ENCODE data around the gene UBN2.

Gene UBN2

DNA sequence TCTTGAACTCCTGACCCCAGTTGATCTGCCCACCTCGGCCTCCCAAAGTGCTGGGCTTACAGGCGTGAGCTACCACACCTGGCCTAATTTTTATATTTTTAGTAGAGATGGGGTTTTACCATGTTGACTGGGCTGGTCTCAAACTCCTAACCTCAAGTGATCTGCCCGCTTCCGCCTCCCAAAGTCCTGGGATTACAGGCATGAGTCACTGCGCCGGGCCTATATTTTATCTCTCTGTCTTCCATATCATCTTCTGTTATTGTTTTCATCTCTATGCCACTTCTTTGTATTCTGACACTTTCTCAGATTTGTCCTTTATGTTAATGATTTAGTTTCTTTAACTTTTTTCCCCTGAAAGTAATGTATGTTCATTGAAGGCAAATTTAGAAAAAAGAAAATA lies 55.1 kb downstream of the UBN2 start:
- H3K27me3 ChIP-seq (ENCODE audit: insufficient read depth, poor library complexity, severe bottlenecking), result no peaks in the 10 kb centered on the region
- TF ChIP-seq SPI1 (IDR thresholded peaks at IDR 0.05; ENCODE audit: borderline replicate concordance, low read depth) (no peak), GABPA (IDR thresholded peaks at IDR 0.05; ENCODE audit: low read depth) (no peak), POLR2AphosphoS5 (IDR thresholded peaks at IDR 0.05; ENCODE audit: low read depth) (no peak)
- TF ChIP-seq, protein P1, sequence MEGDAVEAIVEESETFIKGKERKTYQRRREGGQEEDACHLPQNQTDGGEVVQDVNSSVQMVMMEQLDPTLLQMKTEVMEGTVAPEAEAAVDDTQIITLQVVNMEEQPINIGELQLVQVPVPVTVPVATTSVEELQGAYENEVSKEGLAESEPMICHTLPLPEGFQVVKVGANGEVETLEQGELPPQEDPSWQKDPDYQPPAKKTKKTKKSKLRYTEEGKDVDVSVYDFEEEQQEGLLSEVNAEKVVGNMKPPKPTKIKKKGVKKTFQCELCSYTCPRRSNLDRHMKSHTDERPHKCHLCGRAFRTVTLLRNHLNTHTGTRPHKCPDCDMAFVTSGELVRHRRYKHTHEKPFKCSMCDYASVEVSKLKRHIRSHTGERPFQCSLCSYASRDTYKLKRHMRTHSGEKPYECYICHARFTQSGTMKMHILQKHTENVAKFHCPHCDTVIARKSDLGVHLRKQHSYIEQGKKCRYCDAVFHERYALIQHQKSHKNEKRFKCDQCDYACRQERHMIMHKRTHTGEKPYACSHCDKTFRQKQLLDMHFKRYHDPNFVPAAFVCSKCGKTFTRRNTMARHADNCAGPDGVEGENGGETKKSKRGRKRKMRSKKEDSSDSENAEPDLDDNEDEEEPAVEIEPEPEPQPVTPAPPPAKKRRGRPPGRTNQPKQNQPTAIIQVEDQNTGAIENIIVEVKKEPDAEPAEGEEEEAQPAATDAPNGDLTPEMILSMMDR (IDR thresholded peaks at IDR 0.05; ENCODE audit: insufficient read depth, low read length), result no peak
- TF ChIP-seq, protein P2, sequence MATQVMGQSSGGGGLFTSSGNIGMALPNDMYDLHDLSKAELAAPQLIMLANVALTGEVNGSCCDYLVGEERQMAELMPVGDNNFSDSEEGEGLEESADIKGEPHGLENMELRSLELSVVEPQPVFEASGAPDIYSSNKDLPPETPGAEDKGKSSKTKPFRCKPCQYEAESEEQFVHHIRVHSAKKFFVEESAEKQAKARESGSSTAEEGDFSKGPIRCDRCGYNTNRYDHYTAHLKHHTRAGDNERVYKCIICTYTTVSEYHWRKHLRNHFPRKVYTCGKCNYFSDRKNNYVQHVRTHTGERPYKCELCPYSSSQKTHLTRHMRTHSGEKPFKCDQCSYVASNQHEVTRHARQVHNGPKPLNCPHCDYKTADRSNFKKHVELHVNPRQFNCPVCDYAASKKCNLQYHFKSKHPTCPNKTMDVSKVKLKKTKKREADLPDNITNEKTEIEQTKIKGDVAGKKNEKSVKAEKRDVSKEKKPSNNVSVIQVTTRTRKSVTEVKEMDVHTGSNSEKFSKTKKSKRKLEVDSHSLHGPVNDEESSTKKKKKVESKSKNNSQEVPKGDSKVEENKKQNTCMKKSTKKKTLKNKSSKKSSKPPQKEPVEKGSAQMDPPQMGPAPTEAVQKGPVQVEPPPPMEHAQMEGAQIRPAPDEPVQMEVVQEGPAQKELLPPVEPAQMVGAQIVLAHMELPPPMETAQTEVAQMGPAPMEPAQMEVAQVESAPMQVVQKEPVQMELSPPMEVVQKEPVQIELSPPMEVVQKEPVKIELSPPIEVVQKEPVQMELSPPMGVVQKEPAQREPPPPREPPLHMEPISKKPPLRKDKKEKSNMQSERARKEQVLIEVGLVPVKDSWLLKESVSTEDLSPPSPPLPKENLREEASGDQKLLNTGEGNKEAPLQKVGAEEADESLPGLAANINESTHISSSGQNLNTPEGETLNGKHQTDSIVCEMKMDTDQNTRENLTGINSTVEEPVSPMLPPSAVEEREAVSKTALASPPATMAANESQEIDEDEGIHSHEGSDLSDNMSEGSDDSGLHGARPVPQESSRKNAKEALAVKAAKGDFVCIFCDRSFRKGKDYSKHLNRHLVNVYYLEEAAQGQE (IDR thresholded peaks at IDR 0.05; ENCODE audit: insufficient replicate concordance, low read depth), result no peak
- H3K27ac ChIP-seq (replicated peaks), result no peak overlapping the region
- no peak overlapping the region for H3K4me3 ChIP-seq (replicated peaks; ENCODE audit: insufficient read depth, low read length)
- DNase-seq (ENCODE audit: low read depth in 1 of 2, low spot score in 1 of 2), result no peak

GRCh38 chr7:139292821-139293220 lies 61.8 kb downstream of the UBN2 start:
- no peak overlapping the region for H3K4me3 ChIP-seq (replicated peaks; ENCODE audit: insufficient read depth, low read length)
- no peak for DNase-seq (ENCODE audit: low read depth in 1 of 2, low spot score in 1 of 2)
- TF ChIP-seq, protein P2 (IDR thresholded peaks at IDR 0.05; ENCODE audit: insufficient replicate concordance, low read depth), result no peak
- TF ChIP-seq, protein P1 (IDR thresholded peaks at IDR 0.05; ENCODE audit: insufficient read depth, low read length), result no peak
- TF ChIP-seq GABPA (IDR thresholded peaks at IDR 0.05; ENCODE audit: low read depth) (no peak), POLR2AphosphoS5 (IDR thresholded peaks at IDR 0.05; ENCODE audit: low read depth) (no peak), SPI1 (IDR thresholded peaks at IDR 0.05; ENCODE audit: borderline replicate concordance, low read depth) (no peak)
- no peaks in the 10 kb centered on the region for H3K27me3 ChIP-seq (ENCODE audit: insufficient read depth, poor library complexity, severe bottlenecking)
- H3K27ac ChIP-seq (replicated peaks), result no peak overlapping the region

- Histone ChIP-seq H3K27ac (replicated peaks) (no peak overlapping the region), H3K4me3 (replicated peaks; ENCODE audit: insufficient read depth, low read length) (no peak overlapping the region), H3K27me3 (ENCODE audit: insufficient read depth, poor library complexity, severe bottlenecking) (no peaks in the 10 kb centered on the region)
- TF ChIP-seq, protein P1 (IDR thresholded peaks at IDR 0.05; ENCODE audit: insufficient read depth, low read length), result no peak
- TF ChIP-seq POLR2AphosphoS5 (IDR thresholded peaks at IDR 0.05; ENCODE audit: low read depth), result no peak
- TF ChIP-seq, protein P2 (IDR thresholded peaks at IDR 0.05; ENCODE audit: insufficient replicate concordance, low read depth), result no peak
- no peak for TF ChIP-seq GABPA (IDR thresholded peaks at IDR 0.05; ENCODE audit: low read depth)
- TF ChIP-seq SPI1 (IDR thresholded peaks at IDR 0.05; ENCODE audit: borderline replicate concordance, low read depth), result no peak
- DNase-seq (ENCODE audit: low read depth in 1 of 2, low spot score in 1 of 2), result no peak
Measured at GRCh38 chr7:139293534-139293933, 62.5 kb downstream of the UBN2 start.

Data from HL-60 (cell line).